Vagina (tissue), 2 donors: ENCODE results near the gene MYO1D. TPM values are rescaled to one million over a fixed set of nuclear protein-coding genes. Genes with fewer than 3 reads are reported as not detected.

Experiments used
- DNase-seq, 2 donors: peaks; one replicate each; pipeline ENCODE4 v3.0.0-alpha.2; 2017; ENCODE audit errors: extremely low spot score in 2 of 2
- H3K27ac ChIP-seq: fragments of 200-600 bp; sonication (generic); one replicate; pipeline ENCODE4 v1.5.1; 2019
- H3K27me3 ChIP-seq: fragments of 200-600 bp; sonication (generic); one replicate; pipeline ENCODE4 v1.5.1; 2019
- H3K36me3 ChIP-seq, 2 donors: fragments of 200-600 bp; sonication (generic); one replicate each; pipeline ENCODE4 v1.5.1; 2017 to 2019
- H3K4me1 ChIP-seq: fragments of 200-600 bp; sonication (generic); one replicate; pipeline ENCODE4 v1.5.1; 2019
- H3K4me3 ChIP-seq, 2 donors: fragments of 200-600 bp; sonication (generic); 1 replicate in 1 of 2; 2 replicates in 1 of 2; pipeline ENCODE4 v1.5.1; 2016 to 2019
- H3K9me3 ChIP-seq: fragments of 200-600 bp; sonication (generic); one replicate; pipeline ENCODE4 v1.5.1; 2019
- POLR2A ChIP-seq, 2 donors: fragments of 450-650 bp; IDR thresholded peaks; one replicate each; pipeline ENCODE4 v1.6.1; 2017; ENCODE audit warnings: antibody characterized with exemption in 2 of 2, mild to moderate bottlenecking in 2 of 2, moderate library complexity in 2 of 2
- POLR2AphosphoS5 ChIP-seq, 2 donors: sonication (generic); formaldehyde crosslinking; IDR thresholded peaks; one replicate each; pipeline ENCODE4 v1.9.0; 2017; ENCODE audit warnings: antibody characterized with exemption in 2 of 2, mild to moderate bottlenecking in 2 of 2, low read depth in 1 of 2; ENCODE audit not compliant: insufficient read depth in 1 of 2
- intact Hi-C: fragments of 100-400 bp; cut with DNase I; formaldehyde crosslinking; loops from one replicate; pipeline ENCODE4 v1.15.1; 2023
- total RNA-seq: library from RNA; depleted of rRNA; stranded (reverse); fragments of >200 nt; gene quantifications from one replicate; pipeline ENCODE4 v1.2.3, GENCODE V29; 2016
- TF ChIP-seq, protein P1 (sequence below), 3 experiments: fragments of 450-650 bp in 2 of 3; fragments of 200-600 bp in 1 of 3; sonication (generic) in 1 of 3; IDR thresholded peaks; one replicate each; pipeline ENCODE4 v1.5.1; 2017 to 2019; ENCODE audit warnings: antibody characterized with exemption in 3 of 3, mild to moderate bottlenecking in 2 of 3, moderate library complexity in 2 of 3

The MYO1D gene
- total RNA-seq, 1 donor from 2014 or later: 44.7 TPM

DNA sequence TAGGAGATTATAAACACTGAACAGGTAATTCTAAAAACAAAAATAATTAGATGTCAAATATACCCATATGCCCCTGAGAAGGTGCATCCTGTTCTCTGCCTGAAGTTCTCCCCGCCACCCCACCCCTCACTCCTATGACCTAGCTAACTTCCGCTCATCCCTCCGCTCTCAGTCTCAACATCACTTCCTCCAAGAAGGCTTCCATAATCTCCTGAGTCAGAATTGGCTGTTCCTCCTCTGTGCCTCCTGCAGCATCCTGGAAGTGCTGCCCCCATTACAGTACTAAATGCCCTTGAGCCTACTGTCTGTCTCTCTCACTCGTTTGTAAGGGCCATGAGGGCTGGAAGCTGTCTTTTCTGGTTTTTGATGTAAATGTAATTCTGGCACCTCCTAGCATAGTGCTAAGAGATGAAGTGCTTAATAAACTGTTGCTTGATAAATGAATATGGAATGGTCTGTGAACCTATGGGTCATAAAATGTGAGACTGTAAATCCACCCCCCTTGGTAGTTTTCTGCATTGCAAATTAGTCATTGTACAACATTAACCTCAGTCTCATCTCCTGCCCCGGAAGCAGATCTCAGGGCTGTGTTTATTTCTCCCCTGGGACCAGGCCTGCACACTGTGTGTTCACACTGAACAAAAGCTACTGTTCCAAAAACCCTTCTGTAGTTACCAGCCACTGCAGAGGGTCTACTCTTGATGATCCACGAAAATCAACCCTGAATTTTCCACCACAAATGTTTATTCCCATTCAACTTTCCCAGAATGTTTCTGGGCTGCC is 3.9 kb upstream of the MYO1D start:
- no peak overlapping the region for H3K27ac ChIP-seq
- no peaks in the 10 kb centered on the region for H3K36me3 ChIP-seq
- no peak overlapping the region for H3K4me3 ChIP-seq
- intact Hi-C loops: no loop called here
- no peak for DNase-seq
- peaks cover 15% of the 10 kb centered on the region for H3K4me1 ChIP-seq
- H3K27me3 ChIP-seq: no peaks in the 10 kb centered on the region
- TF ChIP-seq POLR2AphosphoS5 (IDR thresholded peaks at IDR 0.05; ENCODE audit: insufficient read depth in 1 of 2, low read depth in 1 of 2): no peak
- no peak for TF ChIP-seq POLR2A (IDR thresholded peaks at IDR 0.05)
- TF ChIP-seq, protein P1, sequence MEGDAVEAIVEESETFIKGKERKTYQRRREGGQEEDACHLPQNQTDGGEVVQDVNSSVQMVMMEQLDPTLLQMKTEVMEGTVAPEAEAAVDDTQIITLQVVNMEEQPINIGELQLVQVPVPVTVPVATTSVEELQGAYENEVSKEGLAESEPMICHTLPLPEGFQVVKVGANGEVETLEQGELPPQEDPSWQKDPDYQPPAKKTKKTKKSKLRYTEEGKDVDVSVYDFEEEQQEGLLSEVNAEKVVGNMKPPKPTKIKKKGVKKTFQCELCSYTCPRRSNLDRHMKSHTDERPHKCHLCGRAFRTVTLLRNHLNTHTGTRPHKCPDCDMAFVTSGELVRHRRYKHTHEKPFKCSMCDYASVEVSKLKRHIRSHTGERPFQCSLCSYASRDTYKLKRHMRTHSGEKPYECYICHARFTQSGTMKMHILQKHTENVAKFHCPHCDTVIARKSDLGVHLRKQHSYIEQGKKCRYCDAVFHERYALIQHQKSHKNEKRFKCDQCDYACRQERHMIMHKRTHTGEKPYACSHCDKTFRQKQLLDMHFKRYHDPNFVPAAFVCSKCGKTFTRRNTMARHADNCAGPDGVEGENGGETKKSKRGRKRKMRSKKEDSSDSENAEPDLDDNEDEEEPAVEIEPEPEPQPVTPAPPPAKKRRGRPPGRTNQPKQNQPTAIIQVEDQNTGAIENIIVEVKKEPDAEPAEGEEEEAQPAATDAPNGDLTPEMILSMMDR (IDR thresholded peaks at IDR 0.05): no peak
- H3K9me3 ChIP-seq: no peaks in the 10 kb centered on the region

DNA sequence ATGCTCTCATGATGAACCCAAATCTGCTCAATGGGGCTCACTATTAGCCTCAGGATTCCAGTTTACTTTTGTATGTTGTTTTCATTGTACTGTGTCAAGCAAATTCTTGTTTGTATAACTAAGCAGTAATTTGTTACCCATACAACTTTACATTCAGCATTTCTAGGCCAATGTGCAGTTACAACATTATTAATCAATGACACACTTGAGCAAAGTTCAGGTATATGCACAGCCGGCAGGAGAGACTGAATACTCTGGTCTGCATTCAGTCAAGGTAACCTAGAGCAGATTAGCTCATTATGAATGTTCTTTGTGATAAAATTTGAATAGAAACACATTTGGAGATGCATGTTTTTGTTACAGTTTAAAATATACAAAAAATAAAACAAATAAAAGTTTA is 2.2 kb upstream of the MYO1D start:
- H3K4me3 ChIP-seq: no peak overlapping the region
- no peak for DNase-seq
- no peaks in the 10 kb centered on the region for H3K27me3 ChIP-seq
- no peaks in the 10 kb centered on the region for H3K36me3 ChIP-seq
- H3K9me3 ChIP-seq: no peaks in the 10 kb centered on the region
- H3K4me1 ChIP-seq: peaks cover 25% of the 10 kb centered on the region
- intact Hi-C loops: loop anchor here (5.0 kb wide), 2 partner anchors 82 to 97 kb away; no protein-coding TSS in a partner anchor
- H3K27ac ChIP-seq: no peak overlapping the region
- TF ChIP-seq, protein P1 (IDR thresholded peaks at IDR 0.05): no peak
- no peak for TF ChIP-seq POLR2A (IDR thresholded peaks at IDR 0.05)
- TF ChIP-seq POLR2AphosphoS5 (IDR thresholded peaks at IDR 0.05; ENCODE audit: insufficient read depth in 1 of 2, low read depth in 1 of 2): no peak

DNA sequence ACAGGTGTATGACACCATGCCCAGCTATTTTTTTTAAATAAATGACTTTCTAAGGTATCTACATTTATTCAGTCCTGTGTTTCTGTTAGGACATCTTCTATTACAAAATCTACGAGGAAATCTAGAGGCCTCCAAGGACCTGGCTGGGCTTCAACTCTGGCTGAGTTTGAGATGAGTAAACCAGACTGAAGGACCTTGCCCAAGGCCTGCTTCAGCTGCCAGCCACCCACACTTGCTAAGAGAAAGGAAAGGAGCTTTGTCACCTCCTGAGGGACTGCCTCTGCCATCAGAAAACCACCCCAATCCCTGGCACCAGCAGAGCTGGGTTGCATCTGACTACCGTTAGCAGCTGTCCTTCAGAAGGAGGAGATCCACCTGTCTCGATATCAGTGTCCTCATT is 1.3 kb upstream of the MYO1D start:
- no peaks in the 10 kb centered on the region for H3K9me3 ChIP-seq
- peaks cover 32% of the 10 kb centered on the region for H3K4me1 ChIP-seq
- no peak overlapping the region for H3K4me3 ChIP-seq
- H3K27me3 ChIP-seq: no peaks in the 10 kb centered on the region
- H3K36me3 ChIP-seq: no peaks in the 10 kb centered on the region
- intact Hi-C loops: loop anchor here (5.0 kb wide), 2 partner anchors 81 to 96 kb away; no protein-coding TSS in a partner anchor
- TF ChIP-seq POLR2A (IDR thresholded peaks at IDR 0.05): no peak
- no peak for TF ChIP-seq POLR2AphosphoS5 (IDR thresholded peaks at IDR 0.05; ENCODE audit: insufficient read depth in 1 of 2, low read depth in 1 of 2)
- TF ChIP-seq, protein P1 (IDR thresholded peaks at IDR 0.05): no peak
- no peak for DNase-seq
- no peak overlapping the region for H3K27ac ChIP-seq

DNA sequence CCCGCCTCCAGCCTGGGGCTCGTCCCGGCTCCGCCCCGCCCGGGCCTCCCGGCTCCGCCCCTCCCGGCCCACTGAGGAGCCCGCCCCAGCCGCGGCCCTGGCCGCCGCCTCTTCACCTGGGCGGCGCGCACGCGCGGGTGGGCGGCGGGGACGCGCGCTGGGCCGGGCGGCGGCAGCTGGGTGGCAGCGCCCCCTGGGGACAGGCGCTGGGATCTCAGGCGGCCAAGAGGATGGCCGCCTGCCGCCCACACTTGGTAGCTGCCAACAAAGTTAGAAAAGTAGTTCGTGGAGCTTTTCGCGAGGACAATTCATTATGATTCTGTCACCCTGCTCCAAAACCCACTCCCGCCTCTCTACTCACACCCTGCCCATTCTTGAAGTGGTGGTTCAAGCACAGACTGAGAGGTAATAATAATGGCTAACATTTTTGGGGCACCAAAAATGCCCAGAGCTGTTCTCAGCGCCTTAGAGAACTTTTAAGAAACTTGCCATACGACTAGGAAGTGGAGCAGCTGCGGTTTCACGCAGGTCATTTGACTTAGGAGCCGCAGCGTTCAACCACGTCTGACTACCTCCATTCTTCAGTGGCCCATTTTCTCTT is 340 bp upstream of the MYO1D start:
- H3K4me3 ChIP-seq: peak overlapping the region; percentile 75 to 81
- H3K27ac ChIP-seq: peak overlapping the region; percentile 95
- H3K4me1 ChIP-seq: peaks cover 36% of the 10 kb centered on the region
- no peaks in the 10 kb centered on the region for H3K36me3 ChIP-seq
- TF ChIP-seq POLR2AphosphoS5 (IDR thresholded peaks at IDR 0.05; ENCODE audit: insufficient read depth in 1 of 2, low read depth in 1 of 2): no peak
- TF ChIP-seq, protein P1 (IDR thresholded peaks at IDR 0.05): peak; percentile 78 to 92 (median 80)
- no peak for TF ChIP-seq POLR2A (IDR thresholded peaks at IDR 0.05)
- intact Hi-C loops: loop anchor here (5.0 kb wide), 2 partner anchors 80 to 95 kb away; no protein-coding TSS in a partner anchor
- DNase-seq: peak in 1 of 2 donors; percentile 89
- H3K27me3 ChIP-seq: no peaks in the 10 kb centered on the region
- H3K9me3 ChIP-seq: no peaks in the 10 kb centered on the region
